ENCODE data around the gene H2BW2. TPM values are rescaled to one million over a fixed set of nuclear protein-coding genes. Genes with fewer than 3 reads are reported as not detected.

H2BW2 gene
- total and polyA plus RNA-seq, 10 of the 15 experiments (the other 5 are each of a cell fraction or from before 2014, with no cell fraction given), result not detected

DNA sequence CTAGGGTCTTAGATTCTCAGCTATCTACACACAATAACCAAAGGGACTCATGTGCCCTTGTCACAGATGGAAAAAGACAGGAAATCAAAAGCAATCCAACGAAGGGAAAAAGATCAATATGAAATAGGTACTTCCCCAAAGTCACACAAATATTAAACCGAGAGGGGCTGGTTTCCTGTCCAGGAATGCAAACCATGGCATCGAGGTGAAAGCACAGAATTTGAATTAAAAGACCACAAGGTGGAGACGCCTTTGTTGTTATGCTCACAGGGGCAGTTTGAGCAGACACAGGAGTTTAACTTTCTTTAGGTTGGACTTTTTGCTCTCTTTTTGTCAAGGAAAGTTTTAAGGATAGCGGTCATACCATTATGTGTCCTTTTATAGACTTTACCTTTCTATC is 40.5 kb upstream of the H2BW2 start:
- H3K27ac ChIP-seq (ENCODE audit: control insufficient read depth, insufficient read depth), result no peak overlapping the region
- no TSS peak for BruUV-seq (replicated peaks)
- ChIA-PET RAD21 (ENCODE audit: unreplicated experiment) (interaction anchor here (0.6 kb wide), 1 partner anchor 154 kb away, joined by 3 read pairs; no protein-coding TSS in a partner anchor), POLR2A (no interaction called here), CTCF (no interaction called here), SMC1A (ENCODE audit: uncharacterized antibody, unreplicated experiment) (no interaction called here)
- no peak overlapping the region for H2AFZ ChIP-seq (ENCODE audit: control insufficient read depth, low read depth, low read length)
- H3K9ac ChIP-seq (ENCODE audit: control insufficient read depth, insufficient read depth, low read length), result no peak overlapping the region
- ATAC-seq (peak; percentile 73), FAIRE-seq (no peak), DNase-seq (ENCODE audit: low read depth, low spot score) (no peak)
- H3K36me3 ChIP-seq (ENCODE audit: control insufficient read depth in 2 of 2, insufficient read depth in 2 of 2, low read length in 1 of 2), result no peaks in the 10 kb centered on the region
- in situ Hi-C loops (cut with MboI) (no loop called here), intact Hi-C loops (cut with micrococcal nuclease; ENCODE audit: unreplicated experiment) (no loop called here)
- no peaks in the 10 kb centered on the region for H3K4me1 ChIP-seq (ENCODE audit: control insufficient read depth, insufficient read depth, low read length)
- H4K20me1 ChIP-seq (ENCODE audit: control insufficient read depth, insufficient read depth), result no peaks in the 10 kb centered on the region
- no peaks in the 10 kb centered on the region for H3K79me2 ChIP-seq (ENCODE audit: control insufficient read depth, insufficient read depth, low read length)
- 2% methylated on average over 5 of the region's 5 CpGs for WGBS (ENCODE audit: insufficient coverage, insufficient replicate concordance, low lambda C conversion rate, missing lambda C conversion rate)
- H3K4me3 ChIP-seq, result no peak overlapping the region
- TF ChIP-seq RFX5 (IDR thresholded peaks at IDR 0.05; ENCODE audit: low read depth, low read length) (0 out of 2 replicates have a peak, but pooled peaks have one; percentile 37), RELA (IDR thresholded peaks at IDR 0.05; ENCODE audit: borderline replicate concordance, partially characterized antibody) (no peak), ZNF217 (IDR thresholded peaks at IDR 0.05) (no peak)
- no peaks in the 10 kb centered on the region for H3K9me3 ChIP-seq (replicated peaks; ENCODE audit: control insufficient read depth, insufficient read depth, low read length)
- H3K4me2 ChIP-seq (ENCODE audit: control insufficient read depth, insufficient read depth), result no peak overlapping the region
- H3K27me3 ChIP-seq (replicated peaks in 1 of 2; ENCODE audit: control insufficient read depth in 2 of 2, insufficient read depth in 2 of 2, low read length in 1 of 2), result no peaks in the 10 kb centered on the region; a peak in 1 of 4 replicates

DNA sequence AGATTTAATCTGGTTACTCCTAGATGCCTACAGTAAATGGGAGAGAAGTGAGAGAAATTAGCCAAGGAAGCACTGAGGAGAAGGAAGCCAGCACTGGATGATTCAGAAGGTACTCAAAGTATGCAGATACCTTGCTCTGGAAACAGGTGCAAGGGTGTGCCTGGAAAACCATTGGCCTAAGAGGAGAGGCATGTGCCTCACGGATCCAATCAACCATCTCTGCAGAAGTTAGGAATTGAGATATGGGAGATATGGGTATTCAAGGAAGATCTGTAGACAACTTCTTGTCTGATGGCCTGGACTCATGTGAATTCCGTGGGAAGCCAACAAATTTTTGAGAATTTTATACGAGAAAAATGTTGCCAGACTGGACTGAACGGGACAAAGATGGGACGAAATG is 30.9 kb upstream of the H2BW2 start:
- ChIA-PET RAD21 (ENCODE audit: unreplicated experiment) (no interaction called here), SMC1A (ENCODE audit: uncharacterized antibody, unreplicated experiment) (no interaction called here), CTCF (no interaction called here), POLR2A (no interaction called here)
- no peak for ATAC-seq
- Histone ChIP-seq H3K9me3 (replicated peaks; ENCODE audit: control insufficient read depth, insufficient read depth, low read length) (no peaks in the 10 kb centered on the region; the same call in 2 of the 3 replicates), H3K27me3 (replicated peaks in 1 of 2; ENCODE audit: control insufficient read depth in 2 of 2, insufficient read depth in 2 of 2, low read length in 1 of 2) (no peaks in the 10 kb centered on the region; a peak in 1 of 4 replicates), H3K4me3 (no peak overlapping the region), H3K36me3 (ENCODE audit: control insufficient read depth in 2 of 2, insufficient read depth in 2 of 2, low read length in 1 of 2) (no peaks in the 10 kb centered on the region), H3K4me1 (ENCODE audit: control insufficient read depth, insufficient read depth, low read length) (no peaks in the 10 kb centered on the region), H3K9ac (ENCODE audit: control insufficient read depth, insufficient read depth, low read length) (no peak overlapping the region), H3K79me2 (ENCODE audit: control insufficient read depth, insufficient read depth, low read length) (no peaks in the 10 kb centered on the region), H2AFZ (ENCODE audit: control insufficient read depth, low read depth, low read length) (no peak overlapping the region), H3K4me2 (ENCODE audit: control insufficient read depth, insufficient read depth) (no peak overlapping the region), H3K27ac (ENCODE audit: control insufficient read depth, insufficient read depth) (no peak overlapping the region), H4K20me1 (ENCODE audit: control insufficient read depth, insufficient read depth) (no peaks in the 10 kb centered on the region)
- no peak for DNase-seq (ENCODE audit: low read depth, low spot score)
- intact Hi-C loops (cut with micrococcal nuclease; ENCODE audit: unreplicated experiment) (no loop called here), in situ Hi-C loops (cut with MboI) (no loop called here)
- no TSS peak for BruUV-seq (replicated peaks)
- WGBS (ENCODE audit: insufficient coverage, insufficient replicate concordance, low lambda C conversion rate, missing lambda C conversion rate), result 11% methylated on average over 5 of the region's 5 CpGs
- no peak for FAIRE-seq
- TF ChIP-seq, protein P1, sequence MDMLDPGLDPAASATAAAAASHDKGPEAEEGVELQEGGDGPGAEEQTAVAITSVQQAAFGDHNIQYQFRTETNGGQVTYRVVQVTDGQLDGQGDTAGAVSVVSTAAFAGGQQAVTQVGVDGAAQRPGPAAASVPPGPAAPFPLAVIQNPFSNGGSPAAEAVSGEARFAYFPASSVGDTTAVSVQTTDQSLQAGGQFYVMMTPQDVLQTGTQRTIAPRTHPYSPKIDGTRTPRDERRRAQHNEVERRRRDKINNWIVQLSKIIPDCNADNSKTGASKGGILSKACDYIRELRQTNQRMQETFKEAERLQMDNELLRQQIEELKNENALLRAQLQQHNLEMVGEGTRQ (IDR thresholded peaks at IDR 0.05; ENCODE audit: borderline replicate concordance, low read depth, low read length), result no peak
- TF ChIP-seq ATF7 (IDR thresholded peaks at IDR 0.05; ENCODE audit: low read depth) (no peak), RBBP5 (conservative IDR thresholded peaks at IDR 0.05) (no peak), STAT3 (IDR thresholded peaks at IDR 0.05; ENCODE audit: low read depth, low read length) (no peak), RFX5 (IDR thresholded peaks at IDR 0.05; ENCODE audit: low read depth, low read length) (no peak), EZH2 (IDR thresholded peaks at IDR 0.05; ENCODE audit: borderline replicate concordance, control insufficient read depth, low read depth, low read length) (no peak), MEF2A (IDR thresholded peaks at IDR 0.05; ENCODE audit: insufficient read depth, low read depth, low read length) (no peak)
- TF ChIP-seq, protein P2, sequence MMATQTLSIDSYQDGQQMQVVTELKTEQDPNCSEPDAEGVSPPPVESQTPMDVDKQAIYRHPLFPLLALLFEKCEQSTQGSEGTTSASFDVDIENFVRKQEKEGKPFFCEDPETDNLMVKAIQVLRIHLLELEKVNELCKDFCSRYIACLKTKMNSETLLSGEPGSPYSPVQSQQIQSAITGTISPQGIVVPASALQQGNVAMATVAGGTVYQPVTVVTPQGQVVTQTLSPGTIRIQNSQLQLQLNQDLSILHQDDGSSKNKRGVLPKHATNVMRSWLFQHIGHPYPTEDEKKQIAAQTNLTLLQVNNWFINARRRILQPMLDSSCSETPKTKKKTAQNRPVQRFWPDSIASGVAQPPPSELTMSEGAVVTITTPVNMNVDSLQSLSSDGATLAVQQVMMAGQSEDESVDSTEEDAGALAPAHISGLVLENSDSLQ (IDR thresholded peaks at IDR 0.05), result no peak
- TF ChIP-seq, protein P3, sequence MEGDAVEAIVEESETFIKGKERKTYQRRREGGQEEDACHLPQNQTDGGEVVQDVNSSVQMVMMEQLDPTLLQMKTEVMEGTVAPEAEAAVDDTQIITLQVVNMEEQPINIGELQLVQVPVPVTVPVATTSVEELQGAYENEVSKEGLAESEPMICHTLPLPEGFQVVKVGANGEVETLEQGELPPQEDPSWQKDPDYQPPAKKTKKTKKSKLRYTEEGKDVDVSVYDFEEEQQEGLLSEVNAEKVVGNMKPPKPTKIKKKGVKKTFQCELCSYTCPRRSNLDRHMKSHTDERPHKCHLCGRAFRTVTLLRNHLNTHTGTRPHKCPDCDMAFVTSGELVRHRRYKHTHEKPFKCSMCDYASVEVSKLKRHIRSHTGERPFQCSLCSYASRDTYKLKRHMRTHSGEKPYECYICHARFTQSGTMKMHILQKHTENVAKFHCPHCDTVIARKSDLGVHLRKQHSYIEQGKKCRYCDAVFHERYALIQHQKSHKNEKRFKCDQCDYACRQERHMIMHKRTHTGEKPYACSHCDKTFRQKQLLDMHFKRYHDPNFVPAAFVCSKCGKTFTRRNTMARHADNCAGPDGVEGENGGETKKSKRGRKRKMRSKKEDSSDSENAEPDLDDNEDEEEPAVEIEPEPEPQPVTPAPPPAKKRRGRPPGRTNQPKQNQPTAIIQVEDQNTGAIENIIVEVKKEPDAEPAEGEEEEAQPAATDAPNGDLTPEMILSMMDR (IDR thresholded peaks at IDR 0.05 in 2 of 3, conservative IDR thresholded peaks at IDR 0.05 in 1 of 3; ENCODE audit: control insufficient read depth in 2 of 3, extremely low read depth in 1 of 3, insufficient read depth in 1 of 3, low read depth in 3 of 3, low read length in 3 of 3), result no peak
- TF ChIP-seq, protein P4, sequence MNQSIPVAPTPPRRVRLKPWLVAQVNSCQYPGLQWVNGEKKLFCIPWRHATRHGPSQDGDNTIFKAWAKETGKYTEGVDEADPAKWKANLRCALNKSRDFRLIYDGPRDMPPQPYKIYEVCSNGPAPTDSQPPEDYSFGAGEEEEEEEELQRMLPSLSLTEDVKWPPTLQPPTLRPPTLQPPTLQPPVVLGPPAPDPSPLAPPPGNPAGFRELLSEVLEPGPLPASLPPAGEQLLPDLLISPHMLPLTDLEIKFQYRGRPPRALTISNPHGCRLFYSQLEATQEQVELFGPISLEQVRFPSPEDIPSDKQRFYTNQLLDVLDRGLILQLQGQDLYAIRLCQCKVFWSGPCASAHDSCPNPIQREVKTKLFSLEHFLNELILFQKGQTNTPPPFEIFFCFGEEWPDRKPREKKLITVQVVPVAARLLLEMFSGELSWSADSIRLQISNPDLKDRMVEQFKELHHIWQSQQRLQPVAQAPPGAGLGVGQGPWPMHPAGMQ (IDR thresholded peaks at IDR 0.05; ENCODE audit: borderline replicate concordance), result no peak

All from GM12878 (cell line).